HL-60 (cell line): ENCODE results near the gene SLC25A6.

Source experiments
- DNase-seq, 2 experiments: peaks; one replicate each; pipeline ENCODE4 v3.0.0-alpha.2; 2010 to 2020; ENCODE audit warnings: low read depth in 1 of 2, low spot score in 1 of 2
- H3K27ac ChIP-seq: fragments of 250-450 bp; sonication (Bioruptor Pico); replicated peaks from 2 replicates; pipeline ENCODE4 v1.5.1; 2020; ENCODE audit warnings: mild to moderate bottlenecking, moderate library complexity
- H3K27me3 ChIP-seq: fragments of 250-450 bp; sonication (Bioruptor Pico); 2 replicates; pipeline ENCODE4 v1.5.1; 2021; ENCODE audit warnings: mild to moderate bottlenecking, moderate library complexity; ENCODE audit not compliant: insufficient read depth, poor library complexity, severe bottlenecking
- H3K4me3 ChIP-seq: replicated peaks from 2 replicates; pipeline ENCODE4 v1.5.1; 2011; ENCODE audit warnings: mild to moderate bottlenecking, control low read depth, low read length; ENCODE audit not compliant: insufficient read depth
- CTCF ChIP-seq: IDR thresholded peaks from one replicate; pipeline ENCODE4 v1.5.1; 2011; ENCODE audit warnings: low read length, control low read depth, inconsistent platforms; ENCODE audit not compliant: insufficient read depth
- GABPA ChIP-seq: IDR thresholded peaks from 2 replicates; pipeline ENCODE4 v1.6.1; 2012; ENCODE audit warnings: low read depth
- POLR2AphosphoS5 ChIP-seq: IDR thresholded peaks from 2 replicates; pipeline ENCODE4 v1.6.1; 2012; ENCODE audit warnings: low read depth
- SPI1 ChIP-seq: IDR thresholded peaks from 2 replicates; pipeline ENCODE4 v1.6.1; 2012; ENCODE audit warnings: low read depth, mild to moderate bottlenecking, borderline replicate concordance
- TF ChIP-seq, protein P1 (sequence below): IDR thresholded peaks from 2 replicates; pipeline ENCODE4 v1.6.1; 2012; ENCODE audit warnings: low read depth; ENCODE audit not compliant: insufficient replicate concordance

SLC25A6 gene

DNA sequence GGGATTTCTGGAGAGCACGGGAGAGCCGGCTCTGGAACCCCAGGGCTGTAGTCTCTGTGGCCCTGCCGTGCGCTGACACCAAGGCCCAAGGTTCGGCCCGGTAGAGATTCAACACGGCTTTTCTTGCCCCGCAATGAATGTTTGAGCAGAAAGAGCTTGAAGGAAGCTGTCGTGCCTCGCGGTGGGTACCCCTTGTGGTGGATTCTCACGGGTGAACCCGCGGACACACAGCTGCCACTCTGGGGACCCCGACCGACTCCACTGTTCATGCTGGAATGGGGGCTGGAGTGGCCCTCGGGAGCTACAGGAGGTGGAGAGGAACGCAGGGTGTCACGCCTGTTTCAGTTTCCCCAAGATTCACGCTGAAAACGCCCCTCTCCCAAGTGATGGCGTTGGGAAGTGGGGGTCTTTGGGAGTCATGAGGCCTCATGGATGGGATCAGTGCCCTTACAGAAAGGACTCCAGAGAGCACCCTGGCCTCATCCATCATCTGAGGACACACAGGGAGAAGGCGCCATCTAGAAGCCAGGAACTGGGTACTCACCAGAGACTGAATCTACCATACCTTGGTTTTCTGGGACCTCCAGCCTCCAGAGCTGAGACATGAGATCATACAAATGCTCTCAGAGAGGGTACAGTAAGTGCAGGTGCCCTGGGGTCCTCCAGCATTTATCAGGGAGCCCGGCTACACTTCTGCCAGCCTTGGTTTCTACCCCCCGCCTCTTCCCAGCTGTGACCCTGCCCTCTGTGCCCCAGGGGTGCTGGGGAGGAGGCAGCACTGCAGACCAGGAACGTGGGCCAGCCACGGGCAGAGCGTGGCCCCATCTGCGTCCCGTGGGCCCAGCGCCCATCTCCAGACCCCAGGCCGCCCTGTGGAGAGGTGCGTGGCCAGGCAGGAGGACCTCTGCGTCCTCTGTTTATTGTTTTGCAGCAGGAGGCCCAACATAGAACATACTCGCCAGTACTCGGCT is 6.4 kb downstream of the SLC25A6 start:
- TF ChIP-seq SPI1: no peak
- peak; percentile 54 for TF ChIP-seq POLR2AphosphoS5
- TF ChIP-seq CTCF: no peak
- Histone ChIP-seq H3K27me3 (no peaks in the 10 kb centered on the region), H3K4me3 (no peak overlapping the region), H3K27ac (no peak overlapping the region)
- DNase-seq: no peak

GRCh38 chrX:1384658-1385252 is 7.2 kb downstream of the SLC25A6 start:
- Histone ChIP-seq H3K27ac (no peak overlapping the region), H3K4me3 (no peak overlapping the region), H3K27me3 (no peaks in the 10 kb centered on the region)
- no peak for DNase-seq
- peak; percentile 49; the same call in 1 of the 2 replicates for TF ChIP-seq POLR2AphosphoS5
- no peak for TF ChIP-seq GABPA

DNA sequence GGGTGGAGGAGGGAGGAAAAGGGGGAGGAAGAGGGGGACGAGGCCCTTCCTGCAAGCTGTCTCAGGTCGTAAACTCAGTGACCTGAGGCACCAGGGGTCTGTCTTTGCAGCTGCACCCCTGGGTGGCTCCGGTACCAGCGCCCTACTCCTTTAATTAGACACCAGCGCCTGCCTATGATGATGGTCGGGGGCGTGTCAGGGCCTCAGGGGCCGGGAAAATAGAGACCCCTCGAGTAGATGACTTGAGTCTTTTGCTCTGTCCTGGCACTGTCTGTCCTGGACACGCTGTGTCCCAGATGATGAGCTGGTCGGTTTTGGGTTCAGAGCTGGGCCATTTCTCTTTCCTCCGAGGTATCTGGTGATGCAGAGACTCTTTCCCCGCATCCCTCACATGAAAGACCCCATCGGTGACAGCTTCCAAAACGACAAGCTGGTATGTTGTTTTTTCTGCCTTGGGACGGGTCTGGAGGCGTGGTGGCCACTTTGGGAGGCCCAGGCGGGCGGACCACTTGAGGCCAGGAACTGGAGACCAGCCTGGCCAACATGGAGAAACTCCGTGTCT is 11.2 kb downstream of the SLC25A6 start:
- H3K4me3 ChIP-seq: no peak overlapping the region
- no peak for DNase-seq
- H3K27ac ChIP-seq: no peak overlapping the region
- TF ChIP-seq SPI1: no peak
- no peak for TF ChIP-seq GABPA
- TF ChIP-seq, protein P1, sequence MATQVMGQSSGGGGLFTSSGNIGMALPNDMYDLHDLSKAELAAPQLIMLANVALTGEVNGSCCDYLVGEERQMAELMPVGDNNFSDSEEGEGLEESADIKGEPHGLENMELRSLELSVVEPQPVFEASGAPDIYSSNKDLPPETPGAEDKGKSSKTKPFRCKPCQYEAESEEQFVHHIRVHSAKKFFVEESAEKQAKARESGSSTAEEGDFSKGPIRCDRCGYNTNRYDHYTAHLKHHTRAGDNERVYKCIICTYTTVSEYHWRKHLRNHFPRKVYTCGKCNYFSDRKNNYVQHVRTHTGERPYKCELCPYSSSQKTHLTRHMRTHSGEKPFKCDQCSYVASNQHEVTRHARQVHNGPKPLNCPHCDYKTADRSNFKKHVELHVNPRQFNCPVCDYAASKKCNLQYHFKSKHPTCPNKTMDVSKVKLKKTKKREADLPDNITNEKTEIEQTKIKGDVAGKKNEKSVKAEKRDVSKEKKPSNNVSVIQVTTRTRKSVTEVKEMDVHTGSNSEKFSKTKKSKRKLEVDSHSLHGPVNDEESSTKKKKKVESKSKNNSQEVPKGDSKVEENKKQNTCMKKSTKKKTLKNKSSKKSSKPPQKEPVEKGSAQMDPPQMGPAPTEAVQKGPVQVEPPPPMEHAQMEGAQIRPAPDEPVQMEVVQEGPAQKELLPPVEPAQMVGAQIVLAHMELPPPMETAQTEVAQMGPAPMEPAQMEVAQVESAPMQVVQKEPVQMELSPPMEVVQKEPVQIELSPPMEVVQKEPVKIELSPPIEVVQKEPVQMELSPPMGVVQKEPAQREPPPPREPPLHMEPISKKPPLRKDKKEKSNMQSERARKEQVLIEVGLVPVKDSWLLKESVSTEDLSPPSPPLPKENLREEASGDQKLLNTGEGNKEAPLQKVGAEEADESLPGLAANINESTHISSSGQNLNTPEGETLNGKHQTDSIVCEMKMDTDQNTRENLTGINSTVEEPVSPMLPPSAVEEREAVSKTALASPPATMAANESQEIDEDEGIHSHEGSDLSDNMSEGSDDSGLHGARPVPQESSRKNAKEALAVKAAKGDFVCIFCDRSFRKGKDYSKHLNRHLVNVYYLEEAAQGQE: no peak
- TF ChIP-seq CTCF: no peak
- no peak for TF ChIP-seq POLR2AphosphoS5
- no peaks in the 10 kb centered on the region for H3K27me3 ChIP-seq

DNA sequence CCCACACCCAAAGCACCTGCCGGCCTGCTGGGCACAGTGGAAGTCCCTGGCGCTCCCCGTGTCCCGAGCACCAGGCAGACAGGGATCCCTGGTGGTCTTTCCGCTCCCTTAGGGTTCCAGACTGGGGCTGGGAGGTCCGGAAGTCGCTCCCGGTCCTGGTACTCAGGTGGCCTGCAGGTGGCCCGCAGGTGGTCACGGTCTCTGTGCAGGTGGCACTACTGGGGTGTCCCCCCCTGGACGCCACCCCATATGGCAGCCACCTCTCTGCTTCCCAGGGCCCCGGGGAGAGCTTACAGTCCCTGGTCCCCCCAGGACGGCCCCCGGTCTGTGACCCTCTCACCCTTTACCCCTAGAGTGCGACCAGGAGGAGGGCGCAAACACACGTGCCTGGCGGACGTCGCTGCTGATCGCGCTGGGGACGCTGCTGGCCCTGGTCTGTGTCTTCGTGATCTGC is 13.6 kb downstream of the SLC25A6 start:
- DNase-seq: no peak
- TF ChIP-seq POLR2AphosphoS5 (no peak), GABPA (no peak), SPI1 (no peak), CTCF (no peak)
- TF ChIP-seq, protein P1: no peak
- Histone ChIP-seq H3K27me3 (no peaks in the 10 kb centered on the region), H3K4me3 (no peak overlapping the region), H3K27ac (no peak overlapping the region)
